Upper lobe of right lung (tissue), 1 donor: Measurements from ENCODE around the gene PPM1H. TPM values are rescaled to one million over a fixed set of nuclear protein-coding genes. Genes with fewer than 3 reads are reported as not detected.

Experiments
- ATAC-seq: fragments of 200-7000 bp; cut with Tn5 transposase; one replicate; pipeline ENCODE4 v1.9.1; 2020; ENCODE audit warnings: mild to moderate bottlenecking, moderate library complexity
- DNase-seq: peaks from one replicate; pipeline ENCODE4 v3.0.0-alpha.2; 2020
- H3K27ac ChIP-seq: fragments of 200-600 bp; one replicate; pipeline ENCODE4 v1.8.0; 2022
- H3K27me3 ChIP-seq: fragments of 200-600 bp; one replicate; pipeline ENCODE4 v1.8.0; 2022; ENCODE audit warnings: mild to moderate bottlenecking
- H3K36me3 ChIP-seq: fragments of 200-600 bp; one replicate; pipeline ENCODE4 v1.8.0; 2022
- H3K4me1 ChIP-seq: fragments of 200-600 bp; one replicate; pipeline ENCODE4 v1.8.0; 2022
- H3K4me3 ChIP-seq: fragments of 200-600 bp; one replicate; pipeline ENCODE4 v1.8.0; 2022; ENCODE audit warnings: mild to moderate bottlenecking
- H3K9me3 ChIP-seq: fragments of 200-600 bp; one replicate; pipeline ENCODE4 v1.8.0; 2022
- intact Hi-C: fragments of 100-400 bp; cut with DNase I; formaldehyde crosslinking; loops from one replicate; pipeline ENCODE4 v1.11.0; 2022
- total RNA-seq: library from RNA; stranded (reverse); fragmentation: NEBNext Ultra II Directional; extraction: Animal tissue kit (Norgen Biotek cat#: 25700); gene quantifications from one replicate; pipeline ENCODE4 v1.2.1, GENCODE V29; 2021
- TF ChIP-seq, protein P1 (sequence below): fragments of 200-600 bp; IDR thresholded peaks from one replicate; pipeline ENCODE4 v1.8.0; 2022; ENCODE audit warnings: antibody characterized with exemption
- donor health status: DM: no; HTN: yes; CAD: no; lungs with severe emphysema.

Gene PPM1H
- total RNA-seq, 1 donor from 2014 or later, result 8.0 TPM

GRCh38 chr12:62832027-62832426 lies 102.9 kb downstream of the PPM1H start:
- Histone ChIP-seq H3K27ac (no peak overlapping the region), H3K4me1 (no peaks in the 10 kb centered on the region), H3K27me3 (no peaks in the 10 kb centered on the region), H3K36me3 (no peaks in the 10 kb centered on the region), H3K4me3 (no peak overlapping the region), H3K9me3 (no peaks in the 10 kb centered on the region)
- intact Hi-C loops, result no loop called here
- no peak for DNase-seq
- TF ChIP-seq, protein P1, sequence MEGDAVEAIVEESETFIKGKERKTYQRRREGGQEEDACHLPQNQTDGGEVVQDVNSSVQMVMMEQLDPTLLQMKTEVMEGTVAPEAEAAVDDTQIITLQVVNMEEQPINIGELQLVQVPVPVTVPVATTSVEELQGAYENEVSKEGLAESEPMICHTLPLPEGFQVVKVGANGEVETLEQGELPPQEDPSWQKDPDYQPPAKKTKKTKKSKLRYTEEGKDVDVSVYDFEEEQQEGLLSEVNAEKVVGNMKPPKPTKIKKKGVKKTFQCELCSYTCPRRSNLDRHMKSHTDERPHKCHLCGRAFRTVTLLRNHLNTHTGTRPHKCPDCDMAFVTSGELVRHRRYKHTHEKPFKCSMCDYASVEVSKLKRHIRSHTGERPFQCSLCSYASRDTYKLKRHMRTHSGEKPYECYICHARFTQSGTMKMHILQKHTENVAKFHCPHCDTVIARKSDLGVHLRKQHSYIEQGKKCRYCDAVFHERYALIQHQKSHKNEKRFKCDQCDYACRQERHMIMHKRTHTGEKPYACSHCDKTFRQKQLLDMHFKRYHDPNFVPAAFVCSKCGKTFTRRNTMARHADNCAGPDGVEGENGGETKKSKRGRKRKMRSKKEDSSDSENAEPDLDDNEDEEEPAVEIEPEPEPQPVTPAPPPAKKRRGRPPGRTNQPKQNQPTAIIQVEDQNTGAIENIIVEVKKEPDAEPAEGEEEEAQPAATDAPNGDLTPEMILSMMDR, result no peak
- ATAC-seq, result no peak

DNA sequence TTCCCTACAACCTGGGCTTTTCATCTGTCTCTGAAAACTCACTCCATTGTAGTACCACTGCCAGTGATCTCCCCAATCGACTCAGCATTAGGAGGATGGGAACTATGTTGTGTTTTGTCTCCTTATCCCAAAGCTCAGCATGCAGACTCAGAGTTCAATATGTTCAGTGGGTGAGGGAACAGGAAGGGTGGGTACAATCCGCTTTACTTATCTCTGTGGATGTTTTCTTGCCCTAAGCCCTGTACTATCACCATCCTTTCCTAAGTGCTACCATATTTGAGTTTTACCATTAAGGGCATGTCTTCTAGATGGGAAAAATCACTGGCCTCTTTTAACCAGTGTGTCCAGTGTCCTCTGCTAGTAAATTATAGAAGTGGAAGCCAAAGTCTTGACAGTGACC lies 107.1 kb downstream of the PPM1H start:
- H3K9me3 ChIP-seq, result no peaks in the 10 kb centered on the region
- TF ChIP-seq, protein P1, result no peak
- DNase-seq, result no peak
- H3K36me3 ChIP-seq, result no peaks in the 10 kb centered on the region
- no peak for ATAC-seq
- H3K27me3 ChIP-seq, result no peaks in the 10 kb centered on the region
- H3K4me1 ChIP-seq, result no peaks in the 10 kb centered on the region
- H3K27ac ChIP-seq, result no peak overlapping the region
- intact Hi-C loops, result no loop called here
- H3K4me3 ChIP-seq, result no peak overlapping the region

- Histone ChIP-seq H3K4me3 (no peak overlapping the region), H3K27ac (no peak overlapping the region), H3K4me1 (no peaks in the 10 kb centered on the region), H3K27me3 (no peaks in the 10 kb centered on the region), H3K9me3 (no peaks in the 10 kb centered on the region), H3K36me3 (no peaks in the 10 kb centered on the region)
- ATAC-seq (no peak), DNase-seq (no peak)
- TF ChIP-seq, protein P1, result no peak
- intact Hi-C loops, result no loop called here
Measured at GRCh38 chr12:62827042-62827441, 107.9 kb downstream of the PPM1H start.

GRCh38 chr12:62817556-62818271 lies 117.2 kb downstream of the PPM1H start:
- Histone ChIP-seq H3K27me3 (no peaks in the 10 kb centered on the region), H3K36me3 (no peaks in the 10 kb centered on the region), H3K4me3 (peak overlapping the region; percentile 16), H3K9me3 (no peaks in the 10 kb centered on the region), H3K4me1 (peaks cover 12% of the 10 kb centered on the region), H3K27ac (peak overlapping the region; percentile 36)
- ATAC-seq (peak; percentile 12), DNase-seq (no peak)
- TF ChIP-seq, protein P1, result no peak
- intact Hi-C loops, result no loop called here

DNA sequence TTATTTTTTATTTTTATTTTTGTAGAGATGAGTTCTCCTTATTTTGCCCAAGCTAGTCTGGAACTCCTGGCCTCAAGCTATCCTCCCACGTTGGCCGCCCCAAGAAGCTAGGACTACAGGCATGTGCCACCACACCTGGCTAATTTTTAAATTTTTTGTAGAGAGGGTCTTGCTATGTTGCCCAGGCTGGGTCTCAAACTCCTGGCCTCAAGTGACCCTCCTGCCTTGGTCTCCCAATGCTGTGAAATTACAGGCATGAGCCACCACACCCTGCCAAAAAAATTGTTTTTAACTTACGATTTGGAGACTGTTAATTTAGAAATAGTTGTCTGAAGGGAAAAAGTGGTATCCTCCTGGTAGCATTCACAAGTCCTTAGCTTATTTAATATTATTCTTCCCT lies 120.7 kb downstream of the PPM1H start:
- Histone ChIP-seq H3K4me1 (peaks cover 12% of the 10 kb centered on the region), H3K4me3 (no peak overlapping the region), H3K27ac (no peak overlapping the region), H3K27me3 (no peaks in the 10 kb centered on the region), H3K9me3 (no peaks in the 10 kb centered on the region), H3K36me3 (no peaks in the 10 kb centered on the region)
- DNase-seq (no peak), ATAC-seq (no peak)
- intact Hi-C loops, result no loop called here
- TF ChIP-seq, protein P1, result no peak
